Amygdala (tissue), 56 donors: Measurements from ENCODE around the gene WWTR1.

Source experiments
- DNase-seq, 56 donors: peaks; one replicate each; lab custom pipeline; 2025; lab: John Stamatoyannopoulos, UW

Gene WWTR1

GRCh38 chr3:149575213-149575960 lies 82.4 kb downstream of the WWTR1 start:
- DNase-seq: peak in 13 of 56 donors; percentile 3 to 43 (median 26)

GRCh38 chr3:149572796-149573414 lies 84.9 kb downstream of the WWTR1 start:
- no peak for DNase-seq

DNA sequence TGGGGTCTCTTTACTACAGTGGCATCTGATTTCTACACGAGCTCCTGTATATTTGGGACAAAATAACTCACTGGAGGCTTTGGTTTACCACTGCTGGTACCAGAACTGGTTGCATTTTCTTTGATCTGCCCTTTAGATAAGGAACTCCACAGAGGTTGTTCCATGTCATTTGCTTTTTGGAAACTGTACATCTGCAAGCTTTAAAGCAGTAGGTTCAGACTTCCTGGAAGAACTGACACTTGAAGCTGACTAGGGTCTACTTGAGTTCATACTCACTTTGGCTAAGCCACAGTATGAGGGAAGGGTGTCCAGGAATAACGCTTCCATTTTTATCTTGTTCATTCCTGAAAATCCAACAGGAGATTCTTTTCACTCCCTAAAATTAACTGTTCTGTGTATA lies 86.4 kb downstream of the WWTR1 start:
- DNase-seq: no peak

DNA sequence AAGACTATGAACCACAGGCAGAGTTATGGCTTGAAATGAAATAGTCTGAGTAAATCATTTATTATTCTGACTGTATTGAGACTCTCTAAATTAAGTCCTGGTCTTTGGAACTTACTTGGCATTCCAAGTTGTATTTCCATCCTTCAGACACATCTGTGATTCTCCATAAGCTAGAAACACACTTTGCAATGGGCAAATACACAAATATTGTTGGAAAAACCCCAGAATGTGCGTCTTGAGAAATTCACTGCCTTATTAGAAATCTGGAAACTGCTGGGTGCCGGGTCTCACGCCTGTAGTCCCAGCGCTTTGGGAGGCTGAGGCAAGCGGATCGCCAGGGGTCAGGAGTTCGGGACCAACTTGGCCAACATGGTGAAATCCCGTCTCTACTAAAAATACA lies 87.8 kb downstream of the WWTR1 start:
- DNase-seq: no peak

DNA sequence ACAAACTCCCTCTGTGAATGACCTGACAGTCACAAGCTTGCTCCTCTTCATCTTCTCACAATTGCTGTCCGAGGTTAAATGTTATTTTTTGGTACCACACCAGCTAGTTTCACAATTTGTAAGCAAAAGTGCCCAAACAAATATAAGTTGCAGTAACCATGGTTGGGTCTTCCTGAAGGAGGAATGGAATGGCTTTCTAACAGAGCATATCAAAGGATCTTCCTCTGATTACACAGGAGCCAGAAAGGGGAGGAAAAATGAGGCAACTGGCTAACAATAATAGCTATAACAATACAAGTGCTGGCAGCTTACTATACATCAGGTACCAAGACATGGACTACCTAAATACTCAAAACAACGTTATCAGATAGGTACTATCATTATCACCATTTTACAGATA lies 90.4 kb downstream of the WWTR1 start:
- DNase-seq: no peak

- no peak for DNase-seq
Measured at GRCh38 chr3:149566292-149566975, 91.4 kb downstream of the WWTR1 start.

- no peak for DNase-seq
Measured at GRCh38 chr3:149564079-149564478, 93.7 kb downstream of the WWTR1 start.

DNA sequence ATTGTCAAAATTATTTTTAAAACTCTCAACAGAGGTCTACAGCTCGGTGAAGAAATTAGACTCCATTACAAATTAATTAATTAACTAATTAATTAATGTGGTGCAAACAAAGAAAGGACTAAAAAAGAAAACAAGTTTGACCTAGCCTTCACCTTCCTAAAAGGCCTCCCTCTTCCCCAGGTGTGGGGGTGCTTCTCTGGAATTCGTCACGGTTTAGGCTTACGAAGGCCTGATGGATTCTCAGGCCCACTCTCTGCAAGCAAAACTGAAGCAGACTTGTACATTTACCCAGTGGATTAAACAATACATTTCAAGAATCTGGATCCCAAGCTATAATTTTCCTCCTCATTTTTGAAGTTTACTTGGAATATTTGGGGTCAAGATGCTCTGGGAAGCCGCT lies 94.7 kb downstream of the WWTR1 start:
- DNase-seq: no peak

- no peak for DNase-seq
Measured at GRCh38 chr3:149560617-149561016, 97.2 kb downstream of the WWTR1 start.

GRCh38 chr3:149560001-149560400 lies 97.8 kb downstream of the WWTR1 start:
- DNase-seq: no peak

GRCh38 chr3:149559525-149559924 lies 98.3 kb downstream of the WWTR1 start:
- DNase-seq: no peak

- no peak for DNase-seq
Measured at GRCh38 chr3:149555927-149556326, 101.9 kb downstream of the WWTR1 start.

GRCh38 chr3:149554826-149555225 lies 103.0 kb downstream of the WWTR1 start:
- no peak for DNase-seq

DNA sequence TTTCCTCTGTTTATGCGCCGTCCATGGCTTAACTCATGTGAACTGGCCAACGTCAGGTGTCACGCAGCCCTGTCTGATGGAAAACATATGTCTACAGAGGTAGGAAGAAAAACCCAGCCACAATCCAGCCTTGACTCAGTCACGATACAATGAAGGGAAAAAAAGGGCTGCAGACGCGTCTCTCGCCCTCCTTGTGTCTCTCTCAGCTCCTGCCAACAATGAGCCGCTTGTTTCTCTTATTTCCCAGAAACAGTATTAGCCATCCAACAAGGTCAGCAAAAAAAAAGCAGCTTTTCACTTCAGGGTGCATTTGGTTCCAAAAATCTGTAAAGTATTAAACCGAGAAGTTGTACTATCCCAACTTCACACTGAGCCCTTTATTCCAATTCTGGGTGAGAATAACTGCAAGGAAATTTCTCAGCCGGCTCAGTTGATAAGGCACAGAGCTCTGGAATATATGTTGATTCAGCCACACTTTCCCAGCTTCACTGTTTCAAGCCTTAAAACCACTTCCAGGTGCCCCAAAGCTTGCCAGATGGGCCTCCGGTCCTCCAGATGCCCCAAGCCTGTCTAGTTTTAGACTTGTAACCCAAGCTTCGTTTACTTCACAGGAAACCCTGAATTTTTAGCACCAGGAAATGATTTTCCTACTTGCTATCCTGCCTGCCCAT lies 103.9 kb downstream of the WWTR1 start:
- peak in 24 of 56 donors; percentile 9 to 61 (median 30) for DNase-seq

- DNase-seq: no peak
Measured at GRCh38 chr3:149552700-149553099, 105.1 kb downstream of the WWTR1 start.

- DNase-seq: no peak
Measured at GRCh38 chr3:149551500-149551899, 106.3 kb downstream of the WWTR1 start.

GRCh38 chr3:149548669-149549065 lies 109.2 kb downstream of the WWTR1 start:
- no peak for DNase-seq

GRCh38 chr3:149547954-149548668 lies 109.7 kb downstream of the WWTR1 start:
- peak in 2 of 56 donors; percentile 5 to 24 for DNase-seq

GRCh38 chr3:149547413-149547812 lies 110.4 kb downstream of the WWTR1 start:
- peak in 16 of 56 donors; percentile 4 to 54 (median 24) for DNase-seq

DNA sequence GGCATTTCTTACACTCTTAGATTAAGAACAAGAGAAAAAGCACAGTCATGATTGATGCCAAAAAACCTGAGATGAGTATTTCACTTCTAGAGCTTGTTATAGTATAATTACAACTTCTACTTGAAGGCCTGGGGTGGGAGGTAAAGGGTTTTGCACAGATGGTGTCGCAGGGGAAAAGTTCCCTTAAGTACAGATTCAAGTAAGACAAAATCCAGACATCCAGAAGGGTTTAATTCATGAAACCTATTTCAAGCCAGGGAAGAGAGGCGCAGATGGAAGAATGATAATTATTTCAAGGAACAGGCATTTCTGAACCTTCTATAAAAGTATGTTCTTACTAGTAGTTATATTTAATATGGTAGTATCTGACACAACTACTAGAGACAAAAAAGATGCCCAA lies 112.8 kb downstream of the WWTR1 start:
- DNase-seq: no peak
